Neuronal stem cell (in vitro differentiated cells): ENCODE results near the gene KCNQ1.

Experiments
- DNase-seq: peaks from one replicate; pipeline ENCODE4 v3.0.0-alpha.2; 2013; ENCODE audit warnings: low spot score
- H2AFZ ChIP-seq: one replicate; pipeline ENCODE4 v1.6.1; 2013; ENCODE audit warnings: mild to moderate bottlenecking, low read length, inconsistent platforms
- H2AK5ac ChIP-seq: 2 replicates; pipeline ENCODE4 v1.6.1; 2013; ENCODE audit warnings: low read depth, mild to moderate bottlenecking, inconsistent platforms, low read length, moderate library complexity, mixed read lengths
- H2BK120ac ChIP-seq: 2 replicates; pipeline ENCODE4 v1.6.1; 2013; ENCODE audit warnings: low read depth, mild to moderate bottlenecking, inconsistent platforms, low read length, moderate library complexity, mixed read lengths
- H2BK12ac ChIP-seq: one replicate; pipeline ENCODE4 v1.6.1; 2013; ENCODE audit warnings: low read length, inconsistent platforms
- H2BK15ac ChIP-seq: 2 replicates; pipeline ENCODE4 v1.6.1; 2013; ENCODE audit warnings: mild to moderate bottlenecking, low read length, inconsistent platforms, mixed read lengths
- H2BK5ac ChIP-seq: one replicate; pipeline ENCODE4 v1.6.1; 2013; ENCODE audit warnings: inconsistent platforms, mild to moderate bottlenecking, low read length, moderate library complexity
- H3K14ac ChIP-seq: one replicate; pipeline ENCODE4 v1.6.1; 2013; ENCODE audit warnings: low read length, inconsistent platforms
- H3K18ac ChIP-seq: 2 replicates; pipeline ENCODE4 v1.6.1; 2013; ENCODE audit warnings: low read length, inconsistent platforms
- H3K23ac ChIP-seq: 2 replicates; pipeline ENCODE4 v1.6.1; 2013; ENCODE audit warnings: low read depth, mild to moderate bottlenecking, mixed read lengths, low read length, inconsistent platforms; ENCODE audit not compliant: poor library complexity
- H3K27ac ChIP-seq: replicated peaks from 3 replicates; pipeline ENCODE4 v1.5.1; 2013; ENCODE audit warnings: low read length, inconsistent platforms
- H3K27me3 ChIP-seq, 3 experiments: 2 replicates each; pipeline ENCODE4 v1.6.1; 2013; ENCODE audit warnings: low read length in 3 of 3, mild to moderate bottlenecking in 2 of 3, inconsistent platforms in 1 of 3, low read depth in 1 of 3, mixed read lengths in 1 of 3, moderate library complexity in 1 of 3; ENCODE audit not compliant: control insufficient read depth in 3 of 3, insufficient read depth in 3 of 3
- H3K36me3 ChIP-seq, 2 donors: replicated peaks in 1 of 2; 2 replicates each; pipeline ENCODE4 v1.6.1; 2013; ENCODE audit warnings: low read length in 2 of 2; ENCODE audit not compliant: control insufficient read depth in 2 of 2, insufficient read depth in 2 of 2
- H3K4ac ChIP-seq: 2 replicates; pipeline ENCODE4 v1.6.1; 2013; ENCODE audit warnings: inconsistent platforms, mild to moderate bottlenecking, low read length, moderate library complexity
- H3K4me1 ChIP-seq, 2 donors: 1 replicate in 1 of 2; 2 replicates in 1 of 2; pipeline ENCODE4 v1.6.1; 2013; ENCODE audit warnings: low read length in 2 of 2, low read depth in 1 of 2; ENCODE audit not compliant: control insufficient read depth in 2 of 2, insufficient read depth in 1 of 2
- H3K4me2 ChIP-seq: one replicate; pipeline ENCODE4 v1.6.1; 2013; ENCODE audit warnings: mild to moderate bottlenecking, low read length, inconsistent platforms; ENCODE audit not compliant: insufficient read depth, poor library complexity, severe bottlenecking
- H3K4me3 ChIP-seq, 2 donors: 2 replicates each; pipeline ENCODE4 v1.5.1; 2013; ENCODE audit warnings: low read length in 2 of 2, mild to moderate bottlenecking in 2 of 2, inconsistent platforms in 1 of 2, moderate library complexity in 1 of 2
- H3K79me1 ChIP-seq: one replicate; pipeline ENCODE4 v1.6.1; 2013; ENCODE audit warnings: low read depth, mild to moderate bottlenecking, inconsistent platforms, low read length, moderate library complexity
- H3K9ac ChIP-seq: one replicate; pipeline ENCODE4 v1.6.1; 2013; ENCODE audit warnings: mild to moderate bottlenecking, low read depth, low read length, inconsistent platforms; ENCODE audit not compliant: poor library complexity
- H3K9me3 ChIP-seq, 2 donors: replicated peaks in 1 of 2; 2 replicates each; pipeline versions ENCODE3 to v1.6.1; 2013; ENCODE audit warnings: low read length in 2 of 2, mild to moderate bottlenecking in 2 of 2, inconsistent platforms in 1 of 2, low read depth in 1 of 2, mixed read lengths in 1 of 2, moderate library complexity in 1 of 2; ENCODE audit not compliant: control insufficient read depth in 2 of 2, insufficient read depth in 1 of 2
- H4K8ac ChIP-seq: one replicate; pipeline ENCODE4 v1.6.1; 2013; ENCODE audit warnings: low read depth, mild to moderate bottlenecking, inconsistent platforms, low read length, moderate library complexity
- H4K91ac ChIP-seq: one replicate; pipeline ENCODE4 v1.6.1; 2013; ENCODE audit warnings: low read length, low read depth, mild to moderate bottlenecking, inconsistent platforms; ENCODE audit not compliant: poor library complexity
- WGBS, 2 donors: extraction: QIAGEN DNeasy Blood & Tissue Kit; methylation state at CpG; one replicate each; pipeline ENCODE4 v1.1.7; 2013; ENCODE audit warnings: missing lambda C conversion rate in 2 of 2, mixed read lengths in 1 of 2; ENCODE audit not compliant: insufficient read length in 2 of 2, insufficient replicate concordance in 1 of 2; ENCODE audit errors: extremely low coverage in 2 of 2; 5-methylcytosine and 5-hydroxymethylcytosine counted together

KCNQ1 gene

DNA sequence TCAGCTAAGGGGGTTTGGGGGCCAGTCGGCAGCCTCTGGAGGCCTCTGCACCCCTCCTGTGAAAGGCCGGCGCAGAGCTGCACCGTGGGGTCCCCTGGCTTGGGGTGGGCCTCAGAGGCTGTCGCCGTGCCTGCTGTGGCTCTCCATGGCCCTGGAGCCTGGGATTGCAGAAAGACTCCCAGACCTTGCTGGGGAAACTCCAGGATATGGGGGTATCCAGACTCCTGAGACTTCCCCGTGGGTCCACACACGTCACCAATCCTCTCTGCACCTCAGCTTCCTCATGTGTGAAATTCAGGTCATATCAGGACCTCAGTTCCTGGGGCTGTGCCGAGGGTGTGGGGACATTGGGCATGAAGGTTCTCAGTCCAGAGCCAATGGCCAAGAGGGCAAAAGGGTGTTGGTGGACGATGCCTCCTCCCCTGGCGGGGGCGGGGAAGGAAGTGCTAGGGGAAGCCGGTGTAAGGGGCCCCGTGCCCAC lies 97.1 kb downstream of the KCNQ1 start:
- Histone ChIP-seq H4K8ac (no peak overlapping the region), H4K91ac (no peak overlapping the region), H3K79me1 (no peaks in the 10 kb centered on the region), H2BK15ac (peak overlapping the region; percentile 14), H3K23ac (no peak overlapping the region), H3K4ac (no peak overlapping the region), H3K4me2 (no peak overlapping the region), H3K18ac (no peak overlapping the region), H3K27ac (no peak overlapping the region), H3K9ac (no peak overlapping the region), H2BK12ac (no peak overlapping the region), H2BK5ac (no peak overlapping the region), H3K4me3 (no peak overlapping the region), H2AFZ (no peak overlapping the region), H3K14ac (no peak overlapping the region), H3K36me3 (no peaks in the 10 kb centered on the region), H2BK120ac (no peak overlapping the region), H3K27me3 (no peaks in the 10 kb centered on the region), H2AK5ac (no peak overlapping the region), H3K4me1 (peaks cover 0 to 2% of the 10 kb centered on the region in 2 donors), H3K9me3 (no peaks in the 10 kb centered on the region)
- no CpG with 5 or more reads among the region's 14 CpGs for WGBS, 2 donors
- no peak for DNase-seq

DNA sequence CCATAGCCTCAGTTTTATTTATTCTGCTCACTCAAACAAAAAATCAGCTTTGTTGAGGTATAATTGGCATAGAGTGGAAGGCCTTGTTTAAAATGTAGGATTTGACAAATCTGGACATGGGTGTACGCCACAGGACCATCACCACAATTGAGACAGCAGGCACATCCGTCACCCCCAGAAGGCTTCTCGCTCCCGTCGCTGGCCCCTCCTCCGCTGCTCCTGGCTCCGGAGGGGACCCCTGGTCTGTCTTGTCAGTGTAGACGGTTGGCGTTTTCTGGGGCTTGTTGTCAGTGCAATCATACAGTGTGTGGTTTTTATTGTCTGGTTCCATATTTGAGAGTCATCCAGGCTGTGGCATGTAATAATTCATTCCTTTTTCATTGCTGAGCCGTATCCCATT lies 97.6 kb downstream of the KCNQ1 start:
- no peak overlapping the region for H3K23ac ChIP-seq
- no peak overlapping the region for H2AK5ac ChIP-seq
- H3K9ac ChIP-seq = no peak overlapping the region
- H3K4me3 ChIP-seq = no peak overlapping the region
- H2BK15ac ChIP-seq = peak overlapping the region; percentile 14
- no peak for DNase-seq
- H2BK12ac ChIP-seq = no peak overlapping the region
- no peak overlapping the region for H4K8ac ChIP-seq
- no peak overlapping the region for H3K14ac ChIP-seq
- H4K91ac ChIP-seq = no peak overlapping the region
- no peaks in the 10 kb centered on the region for H3K9me3 ChIP-seq
- no peaks in the 10 kb centered on the region for H3K79me1 ChIP-seq
- H3K18ac ChIP-seq = no peak overlapping the region
- H3K36me3 ChIP-seq = no peaks in the 10 kb centered on the region
- no peak overlapping the region for H2BK5ac ChIP-seq
- no peak overlapping the region for H3K27ac ChIP-seq
- H3K4me1 ChIP-seq = peaks cover 0 to 2% of the 10 kb centered on the region in 2 donors
- no peak overlapping the region for H2AFZ ChIP-seq
- WGBS, 2 donors = no CpG with 5 or more reads among the region's 10 CpGs
- H3K4me2 ChIP-seq = no peak overlapping the region
- H3K27me3 ChIP-seq = no peaks in the 10 kb centered on the region
- H3K4ac ChIP-seq = no peak overlapping the region
- no peak overlapping the region for H2BK120ac ChIP-seq

DNA sequence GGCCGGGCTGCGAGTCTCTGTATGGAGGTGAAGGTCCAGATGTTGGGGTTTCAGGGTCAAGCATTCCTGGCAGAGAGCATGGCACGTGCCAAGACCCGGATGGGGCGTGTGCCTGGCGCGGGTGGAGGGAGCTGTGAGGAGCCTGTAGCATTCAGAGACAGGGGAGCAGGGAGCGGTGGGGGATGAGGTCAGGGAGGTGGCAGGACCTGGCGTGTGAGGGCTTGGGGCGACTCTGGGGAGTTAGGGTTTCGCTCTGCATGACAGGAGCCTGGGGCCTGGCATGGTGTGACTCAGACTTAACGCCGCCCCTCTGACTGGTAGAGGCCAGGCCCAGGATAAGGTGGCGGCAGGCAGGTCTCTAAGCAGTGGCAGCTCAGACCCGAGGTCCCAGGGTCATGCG lies 103.0 kb downstream of the KCNQ1 start:
- Histone ChIP-seq H3K79me1 (peaks cover 3% of the 10 kb centered on the region), H3K27ac (no peak overlapping the region), H3K4ac (no peak overlapping the region), H3K27me3 (no peaks in the 10 kb centered on the region), H4K91ac (no peak overlapping the region), H3K23ac (peak overlapping the region; percentile 65), H3K9ac (no peak overlapping the region), H2BK120ac (no peak overlapping the region), H3K14ac (peak overlapping the region; percentile 82), H3K4me2 (no peak overlapping the region), H3K4me1 (no peaks in the 10 kb centered on the region), H2AFZ (no peak overlapping the region), H3K4me3 (no peak overlapping the region), H2BK15ac (peak overlapping the region; percentile 49), H4K8ac (no peak overlapping the region), H2AK5ac (peak overlapping the region; percentile 21), H3K36me3 (no peaks in the 10 kb centered on the region), H2BK12ac (peak overlapping the region; percentile 16), H3K9me3 (no peaks in the 10 kb centered on the region), H2BK5ac (no peak overlapping the region), H3K18ac (peak overlapping the region; percentile 65)
- DNase-seq = no peak
- WGBS, 2 donors = no CpG with 5 or more reads among the region's 16 CpGs

DNA sequence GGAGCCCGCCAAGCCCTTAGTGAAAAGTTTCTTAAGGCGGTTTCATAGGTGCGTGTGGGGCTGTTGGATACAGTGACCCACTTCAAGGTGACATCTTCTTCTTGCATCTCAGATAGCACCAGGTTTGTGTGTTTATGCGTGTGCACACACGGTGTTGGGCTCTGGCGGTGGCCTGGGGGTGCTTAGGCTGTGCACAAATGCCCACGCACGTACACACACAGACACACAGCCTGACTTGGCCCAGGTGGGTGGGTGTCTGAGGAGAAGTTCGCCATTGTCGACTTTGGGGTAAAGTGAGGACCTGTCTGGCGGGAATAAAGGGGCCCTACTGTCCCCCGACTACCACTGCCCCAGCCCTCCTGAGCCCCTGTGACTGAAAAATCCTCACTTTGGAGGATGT lies 103.8 kb downstream of the KCNQ1 start:
- Histone ChIP-seq H3K36me3 (no peaks in the 10 kb centered on the region), H2AFZ (no peak overlapping the region), H3K79me1 (peaks cover 3% of the 10 kb centered on the region), H3K14ac (peak overlapping the region; percentile 89), H4K91ac (no peak overlapping the region), H3K27me3 (no peaks in the 10 kb centered on the region), H2BK15ac (no peak overlapping the region), H3K23ac (no peak overlapping the region), H3K4ac (no peak overlapping the region), H3K9ac (no peak overlapping the region), H4K8ac (no peak overlapping the region), H2AK5ac (peak overlapping the region; percentile 11), H3K18ac (peak overlapping the region; percentile 19), H3K9me3 (no peaks in the 10 kb centered on the region), H2BK120ac (no peak overlapping the region), H2BK12ac (no peak overlapping the region), H2BK5ac (no peak overlapping the region), H3K4me3 (no peak overlapping the region), H3K4me2 (no peak overlapping the region), H3K27ac (no peak overlapping the region), H3K4me1 (no peaks in the 10 kb centered on the region)
- WGBS, 2 donors = no CpG with 5 or more reads among the region's 12 CpGs
- DNase-seq = no peak
